BLaER1 treated with 17β-estradiol and CSF1 and Interleukin-3, amounts not matched to agents 10 nM and 100 nM (cell line): Measurements from ENCODE around the gene FADD.
"Not testable (repeated sequence)": the region's sequence is repeated elsewhere in the genome, so short reads cannot be mapped to it uniquely, and the experiment has no call there.

Experiments
- H3K27ac ChIP-seq, 11 experiments: shearing (Covaris generic); formaldehyde crosslinking; 2 replicates each; pipeline ENCODE4 v1.8.1; 2022
- H3K27me3 ChIP-seq, 11 experiments: shearing (Covaris generic); formaldehyde crosslinking; 2 replicates each; pipeline ENCODE4 v1.8.1; 2022
- H3K36me3 ChIP-seq, 11 experiments: shearing (Covaris generic); formaldehyde crosslinking; 2 replicates each; pipeline ENCODE4 v1.8.1; 2022
- H3K4me1 ChIP-seq, 10 experiments: shearing (Covaris generic); formaldehyde crosslinking; 2 replicates each; pipeline ENCODE4 v1.8.1; 2022
- H3K4me2 ChIP-seq, 11 experiments: shearing (Covaris generic); formaldehyde crosslinking; 2 replicates each; pipeline ENCODE4 v1.8.1; 2022
- H3K4me3 ChIP-seq, 10 experiments: shearing (Covaris generic); formaldehyde crosslinking; 2 replicates each; pipeline ENCODE4 v1.8.1; 2022
- H3K9ac ChIP-seq, 11 experiments: shearing (Covaris generic); formaldehyde crosslinking; 2 replicates each; pipeline ENCODE4 v1.8.1; 2022
- H3K9me3 ChIP-seq, 11 experiments: shearing (Covaris generic); formaldehyde crosslinking; replicated peaks in 1 of 11; 2 replicates each; pipeline ENCODE4 v1.8.1; 2022
- H4K20me1 ChIP-seq, 11 experiments: shearing (Covaris generic); formaldehyde crosslinking; 2 replicates each; pipeline ENCODE4 v1.8.1; 2022
- Cebpa-rat ChIP-seq, 11 experiments: shearing (Covaris generic); IDR thresholded peaks; 2 replicates each; pipeline ENCODE4 v1.8.1; 2022

Gene FADD

DNA sequence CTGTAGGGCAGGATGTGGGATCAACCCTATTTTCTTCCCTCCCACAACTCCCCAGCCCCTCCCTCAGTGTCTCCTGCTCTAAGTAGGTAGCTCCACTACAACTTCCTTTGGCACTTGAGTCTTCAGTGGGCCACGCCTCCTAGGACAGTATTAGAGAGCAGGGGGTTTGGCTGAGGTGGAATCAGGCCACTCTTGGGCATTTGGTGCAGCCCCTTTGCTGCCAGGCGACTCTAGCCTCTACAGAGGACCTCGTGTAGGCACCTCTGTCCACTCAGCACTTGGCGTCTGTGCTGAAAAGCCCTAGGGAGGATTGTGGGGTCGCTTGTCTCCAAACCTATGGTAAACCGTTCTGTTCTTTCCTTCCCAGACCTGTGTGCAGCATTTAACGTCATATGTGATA lies 2.7 kb downstream of the FADD start:
- Histone ChIP-seq H3K4me3 (no peak overlapping the region), H3K9ac (peak overlapping the region in 6 of 11 experiments; percentile 11 to 98 (median 28); a peak in 4 of 22 replicates), H3K36me3 (peaks cover 47 to 59% (median 54%) of the 10 kb centered on the region in 11 experiments), H3K4me2 (peak overlapping the region in 6 of 11 experiments; percentile 20 to 99 (median 94); a peak in 9 of 22 replicates), H3K27ac (peak overlapping the region in 1 of 11 experiments; percentile 99; a peak in 2 of 22 replicates), H3K4me1 (peaks cover 30 to 68% (median 48%) of the 10 kb centered on the region in 10 experiments), H4K20me1 (peaks cover 62 to 70% (median 67%) of the 10 kb centered on the region in 11 experiments), H3K9me3 (no peaks in the 10 kb centered on the region), H3K27me3 (no peaks in the 10 kb centered on the region)
- no peak for TF ChIP-seq Cebpa-rat (IDR thresholded peaks at IDR 0.05)

DNA sequence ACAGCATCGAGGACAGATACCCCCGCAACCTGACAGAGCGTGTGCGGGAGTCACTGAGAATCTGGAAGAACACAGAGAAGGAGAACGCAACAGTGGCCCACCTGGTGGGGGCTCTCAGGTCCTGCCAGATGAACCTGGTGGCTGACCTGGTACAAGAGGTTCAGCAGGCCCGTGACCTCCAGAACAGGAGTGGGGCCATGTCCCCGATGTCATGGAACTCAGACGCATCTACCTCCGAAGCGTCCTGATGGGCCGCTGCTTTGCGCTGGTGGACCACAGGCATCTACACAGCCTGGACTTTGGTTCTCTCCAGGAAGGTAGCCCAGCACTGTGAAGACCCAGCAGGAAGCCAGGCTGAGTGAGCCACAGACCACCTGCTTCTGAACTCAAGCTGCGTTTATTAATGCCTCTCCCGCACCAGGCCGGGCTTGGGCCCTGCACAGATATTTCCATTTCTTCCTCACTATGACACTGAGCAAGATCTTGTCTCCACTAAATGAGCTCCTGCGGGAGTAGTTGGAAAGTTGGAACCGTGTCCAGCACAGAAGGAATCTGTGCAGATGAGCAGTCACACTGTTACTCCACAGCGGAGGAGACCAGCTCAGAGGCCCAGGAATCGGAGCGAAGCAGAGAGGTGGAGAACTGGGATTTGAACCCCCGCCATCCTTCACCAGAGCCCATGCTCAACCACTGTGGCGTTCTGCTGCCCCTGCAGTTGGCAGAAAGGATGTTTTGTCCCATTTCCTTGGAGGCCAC lies 3.3 kb downstream of the FADD start:
- Histone ChIP-seq H3K27me3 (no peaks in the 10 kb centered on the region), H3K9me3 (no peaks in the 10 kb centered on the region), H3K4me1 (peaks cover 30 to 62% (median 45%) of the 10 kb centered on the region in 10 experiments), H3K27ac (peak overlapping the region in 1 of 11 experiments; percentile 99; a peak in 2 of 22 replicates), H3K9ac (peak overlapping the region in 3 of 11 experiments; percentile 18 to 35 (median 33); a peak in 3 of 22 replicates), H3K4me2 (peak overlapping the region in 4 of 11 experiments; percentile 7 to 99 (median 14); a peak in 4 of 22 replicates), H3K36me3 (peaks cover 47 to 59% (median 54%) of the 10 kb centered on the region in 11 experiments), H4K20me1 (peaks cover 62 to 75% (median 67%) of the 10 kb centered on the region in 11 experiments), H3K4me3 (no peak overlapping the region)
- no peak for TF ChIP-seq Cebpa-rat (IDR thresholded peaks at IDR 0.05)

DNA sequence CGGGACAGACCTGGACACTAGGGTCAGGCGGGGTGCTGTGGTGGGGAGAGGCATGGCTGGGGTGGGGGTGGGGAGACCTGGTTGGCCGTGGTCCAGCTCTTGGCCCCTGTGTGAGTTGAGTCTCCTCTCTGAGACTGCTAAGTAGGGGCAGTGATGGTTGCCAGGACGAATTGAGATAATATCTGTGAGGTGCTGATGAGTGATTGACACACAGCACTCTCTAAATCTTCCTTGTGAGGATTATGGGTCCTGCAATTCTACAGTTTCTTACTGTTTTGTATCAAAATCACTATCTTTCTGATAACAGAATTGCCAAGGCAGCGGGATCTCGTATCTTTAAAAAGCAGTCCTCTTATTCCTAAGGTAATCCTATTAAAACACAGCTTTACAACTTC lies 3.9 kb downstream of the FADD start:
- Histone ChIP-seq H4K20me1 (peaks cover 62 to 75% (median 67%) of the 10 kb centered on the region in 11 experiments), H3K9me3 (no peaks in the 10 kb centered on the region), H3K9ac (peak overlapping the region in 2 of 11 experiments; percentile 18 to 33; a peak in 3 of 22 replicates), H3K27ac (no peak overlapping the region), H3K4me3 (no peak overlapping the region), H3K36me3 (peaks cover 47 to 59% (median 54%) of the 10 kb centered on the region in 11 experiments), H3K4me1 (peaks cover 26 to 56% (median 40%) of the 10 kb centered on the region in 10 experiments), H3K4me2 (peak overlapping the region in 1 of 11 experiments; percentile 99; a peak in 1 of 22 replicates), H3K27me3 (no peaks in the 10 kb centered on the region)
- TF ChIP-seq Cebpa-rat (IDR thresholded peaks at IDR 0.05): no peak

DNA sequence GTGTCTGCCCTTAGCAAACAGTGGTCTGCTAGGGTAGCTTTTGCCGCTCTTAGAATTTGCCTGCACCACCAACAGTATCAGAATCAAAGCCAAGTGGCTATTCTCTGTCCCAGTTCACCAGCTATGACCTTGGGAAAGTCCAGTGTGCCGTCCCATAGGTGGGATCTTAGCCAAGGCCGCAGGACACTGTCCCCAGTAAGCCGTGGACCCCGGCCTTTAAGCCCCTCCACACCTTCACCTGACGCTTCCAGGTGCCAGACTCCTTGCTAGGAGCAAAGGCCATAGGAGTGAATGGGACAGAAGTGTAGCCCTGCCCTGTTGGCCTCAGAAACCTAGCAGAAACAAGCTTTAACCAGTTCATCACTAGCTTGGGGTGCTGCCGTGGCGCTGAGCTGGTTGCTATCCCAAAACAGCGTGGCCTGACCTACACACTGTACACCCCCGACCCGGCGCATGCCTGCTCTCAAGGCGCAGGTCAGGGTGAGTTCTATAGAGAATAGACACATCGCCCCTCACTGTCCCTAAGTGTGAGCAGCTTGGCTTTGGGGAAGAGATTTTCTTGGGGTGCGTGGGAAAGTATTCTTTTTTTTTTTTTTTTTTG lies 4.5 kb downstream of the FADD start:
- Histone ChIP-seq H3K9ac (peak overlapping the region in 3 of 11 experiments; percentile 4 to 36 (median 15); a peak in 1 of 22 replicates), H3K4me3 (no peak overlapping the region), H3K27ac (no peak overlapping the region), H4K20me1 (peaks cover 62 to 75% (median 67%) of the 10 kb centered on the region in 11 experiments), H3K27me3 (no peaks in the 10 kb centered on the region), H3K9me3 (no peaks in the 10 kb centered on the region), H3K4me1 (peaks cover 19 to 50% (median 33%) of the 10 kb centered on the region in 10 experiments), H3K36me3 (peaks cover 47 to 59% (median 54%) of the 10 kb centered on the region in 11 experiments), H3K4me2 (no peak overlapping the region)
- TF ChIP-seq Cebpa-rat (IDR thresholded peaks at IDR 0.05): no peak

DNA sequence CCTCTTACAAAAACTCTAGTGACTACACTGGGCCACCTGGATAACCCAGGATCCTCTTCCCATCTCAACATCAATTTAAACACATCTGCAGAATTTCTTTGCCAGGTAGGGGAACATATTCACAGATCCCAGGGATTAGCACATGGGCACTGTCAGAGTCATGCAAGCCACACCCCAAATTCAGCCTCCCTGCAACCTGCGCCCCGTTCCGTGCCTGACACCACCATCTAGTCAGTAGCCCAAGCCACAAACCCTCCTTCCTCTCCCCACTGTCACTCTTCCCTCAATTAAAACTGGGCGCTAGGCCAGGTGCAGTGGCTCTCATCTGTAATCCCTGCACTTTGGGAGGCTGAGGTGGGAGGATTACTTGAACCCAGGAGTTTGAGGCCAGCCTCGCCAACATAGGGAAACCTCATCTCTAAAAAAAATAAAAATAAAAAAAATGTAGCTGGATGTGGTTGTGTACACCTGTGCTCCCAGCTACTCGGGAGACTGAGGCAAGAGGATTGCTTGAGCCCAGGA lies 6.4 kb downstream of the FADD start:
- Histone ChIP-seq H3K4me1 (peaks cover 11 to 44% (median 26%) of the 10 kb centered on the region in 10 experiments), H3K36me3 (peaks cover 47 to 56% (median 54%) of the 10 kb centered on the region in 11 experiments), H3K9me3 (no peaks in the 10 kb centered on the region), H3K27me3 (no peaks in the 10 kb centered on the region), H3K9ac (no peak overlapping the region), H3K4me3 (no peak overlapping the region), H3K27ac (no peak overlapping the region), H4K20me1 (peaks cover 56 to 69% (median 62%) of the 10 kb centered on the region in 11 experiments), H3K4me2 (no peak overlapping the region)
- no peak for TF ChIP-seq Cebpa-rat (IDR thresholded peaks at IDR 0.05)

DNA sequence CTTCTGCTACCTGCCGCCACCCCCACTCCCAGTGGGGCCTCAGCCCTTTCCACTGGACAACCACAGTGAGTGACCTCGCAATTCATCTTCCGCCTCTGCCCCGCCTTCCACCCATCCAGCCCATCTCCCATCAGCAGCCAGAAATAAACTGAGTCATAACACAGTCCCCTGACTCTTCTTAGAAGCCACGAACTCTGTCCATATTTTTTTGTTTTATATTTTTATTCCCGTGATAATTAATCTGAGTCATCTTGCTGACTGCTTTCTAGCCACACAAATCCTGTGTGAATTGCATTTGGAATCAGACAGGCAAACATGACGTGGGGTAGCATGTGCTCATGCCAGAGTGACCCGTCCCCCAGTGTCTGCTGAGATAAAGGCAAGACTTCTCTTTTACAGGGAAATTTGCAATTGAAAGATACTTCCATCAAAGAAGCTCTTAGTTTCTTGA lies 7.0 kb downstream of the FADD start:
- no peak overlapping the region for H3K4me2 ChIP-seq
- peaks cover 45 to 51% (median 48%) of the 10 kb centered on the region in 11 experiments for H3K36me3 ChIP-seq
- TF ChIP-seq Cebpa-rat (IDR thresholded peaks at IDR 0.05): no peak
- H3K9ac ChIP-seq: no peak overlapping the region
- H3K4me3 ChIP-seq: no peak overlapping the region
- H3K27ac ChIP-seq: no peak overlapping the region
- peaks cover 50 to 62% (median 56%) of the 10 kb centered on the region in 11 experiments for H4K20me1 ChIP-seq
- H3K4me1 ChIP-seq: peaks cover 5 to 37% (median 20%) of the 10 kb centered on the region in 10 experiments
- no peaks in the 10 kb centered on the region for H3K27me3 ChIP-seq
- H3K9me3 ChIP-seq: no peaks in the 10 kb centered on the region

DNA sequence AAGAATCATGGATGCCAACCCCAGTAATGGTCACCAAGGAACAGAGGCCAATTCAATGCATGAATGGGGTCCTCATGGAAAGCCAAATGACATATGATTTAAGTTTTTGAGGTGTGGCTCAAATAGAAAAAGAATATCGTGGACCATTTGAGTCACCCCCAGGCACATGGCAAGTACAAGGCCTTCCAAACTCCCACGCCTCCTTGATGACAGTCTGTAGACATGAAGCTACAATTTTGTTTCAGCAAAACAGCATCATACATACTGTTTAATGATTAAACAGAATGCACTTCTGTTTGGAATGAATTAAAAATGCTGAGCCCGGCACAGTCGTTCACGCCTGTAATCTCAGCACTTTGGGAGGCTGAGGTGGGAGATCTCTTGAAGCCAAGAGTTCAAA lies 7.4 kb downstream of the FADD start:
- TF ChIP-seq Cebpa-rat (IDR thresholded peaks at IDR 0.05): no peak
- Histone ChIP-seq H4K20me1 (peaks cover 45 to 58% (median 51%) of the 10 kb centered on the region in 11 experiments), H3K36me3 (peaks cover 42 to 46% (median 44%) of the 10 kb centered on the region in 11 experiments), H3K4me1 (peaks cover under 1 to 33% (median 15%) of the 10 kb centered on the region in 10 experiments; a peak in 19 of 20 replicates), H3K27me3 (no peaks in the 10 kb centered on the region), H3K4me2 (no peak overlapping the region), H3K9me3 (no peaks in the 10 kb centered on the region), H3K4me3 (no peak overlapping the region), H3K9ac (no peak overlapping the region), H3K27ac (no peak overlapping the region)

DNA sequence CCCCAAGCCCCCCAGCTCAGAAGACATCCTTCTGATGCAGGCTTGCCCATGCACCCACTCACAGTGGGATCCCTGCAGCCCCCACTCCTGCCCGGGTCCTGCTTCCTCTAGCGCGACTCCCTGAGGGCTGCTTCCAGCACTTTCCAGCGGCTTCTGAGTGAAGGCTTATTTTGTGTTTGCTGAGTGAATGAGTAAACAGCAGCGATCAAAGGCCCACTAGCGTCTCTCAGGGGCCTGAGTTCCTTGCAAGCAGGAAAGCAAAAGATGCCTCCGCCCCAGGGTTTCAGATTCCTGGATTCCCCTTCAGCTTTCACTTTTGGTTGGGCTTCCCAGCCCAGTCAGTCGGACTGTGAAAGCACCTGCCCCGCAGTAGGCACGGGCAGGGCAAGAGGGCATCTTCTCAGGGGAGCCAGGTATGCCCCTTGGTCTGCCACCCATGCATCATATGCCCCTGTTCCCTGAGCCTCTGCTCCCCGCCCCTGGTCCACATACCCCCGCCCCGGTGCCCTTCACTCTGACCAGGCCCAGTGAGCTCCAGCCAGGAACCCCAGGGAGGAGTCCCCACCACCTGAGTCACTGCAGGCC lies 9.2 kb downstream of the FADD start:
- Histone ChIP-seq H3K27me3 (no peaks in the 10 kb centered on the region), H3K4me3 (no peak overlapping the region), H3K9me3 (no peaks in the 10 kb centered on the region), H3K4me1 (peaks cover 0 to 18% (median 7%) of the 10 kb centered on the region in 10 experiments; a peak in 10 of 20 replicates), H3K36me3 (peaks cover 24 to 29% (median 26%) of the 10 kb centered on the region in 11 experiments), H4K20me1 (peaks cover 28 to 40% (median 33%) of the 10 kb centered on the region in 11 experiments), H3K27ac (no peak overlapping the region), H3K4me2 (peak overlapping the region in 4 of 11 experiments; percentile 6 to 21 (median 16); a peak in 3 of 22 replicates), H3K9ac (no peak overlapping the region)
- no peak for TF ChIP-seq Cebpa-rat (IDR thresholded peaks at IDR 0.05)

DNA sequence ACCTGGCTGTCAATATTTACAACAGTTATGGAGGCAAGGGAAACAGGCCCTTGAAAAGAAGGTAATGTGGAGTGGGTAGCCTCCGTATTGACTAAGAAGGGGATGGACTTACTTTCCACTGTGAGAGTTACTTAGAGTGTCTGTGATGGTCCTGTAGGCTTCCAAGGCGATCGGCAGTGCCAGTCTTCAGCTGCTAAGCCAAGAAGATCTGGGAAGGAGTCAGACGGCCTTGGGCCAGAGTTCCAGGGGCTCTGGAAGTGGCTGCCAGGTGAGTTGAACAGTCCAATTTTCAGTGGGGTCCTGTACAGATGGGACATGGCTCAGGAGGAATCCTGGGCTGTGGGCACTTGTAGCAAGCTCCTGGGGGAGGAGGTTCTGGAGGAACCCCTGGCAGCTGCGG lies 14.3 kb downstream of the FADD start:
- H3K36me3 ChIP-seq, H3K27ac ChIP-seq, H4K20me1 ChIP-seq, H3K9ac ChIP-seq, H3K27me3 ChIP-seq, H3K4me2 ChIP-seq, H3K4me3 ChIP-seq, H3K9me3 ChIP-seq, H3K4me1 ChIP-seq: not testable (repeated sequence)

DNA sequence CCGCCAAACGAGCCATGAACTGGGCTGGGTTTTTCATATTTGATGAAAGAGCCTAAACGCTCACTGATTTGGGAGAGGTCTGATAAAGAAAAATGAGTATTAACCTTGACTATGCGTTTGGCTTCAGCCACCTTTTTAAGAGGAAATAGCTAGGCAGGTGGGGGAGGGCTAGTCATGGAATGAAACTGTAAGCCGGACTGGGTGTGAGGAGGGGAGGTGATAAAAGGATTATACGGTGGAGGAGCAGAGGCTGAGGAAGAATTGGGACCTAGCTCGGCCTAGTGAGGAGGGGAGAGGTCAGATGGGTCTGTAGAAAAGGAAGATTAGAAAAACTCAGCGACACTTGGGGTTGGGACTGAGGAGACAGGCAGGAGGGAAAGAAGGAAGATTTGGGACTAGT lies 15.0 kb downstream of the FADD start:
- not testable (repeated sequence) for H3K9me3 ChIP-seq, H3K4me3 ChIP-seq, H3K27me3 ChIP-seq, H3K27ac ChIP-seq, H3K4me2 ChIP-seq, H3K9ac ChIP-seq, H3K4me1 ChIP-seq, H3K36me3 ChIP-seq, H4K20me1 ChIP-seq
